HG02763 (cell line): ENCODE results near the gene GNB1L.

Source experiments
- ATAC-seq: cut with Tn5 transposase; IDR thresholded peaks from one replicate; pipeline ENCODE4 v1.9.1; 2021; ENCODE audit warnings: mild to moderate bottlenecking, moderate library complexity; ENCODE audit not compliant: unreplicated experiment

The GNB1L gene

GRCh38 chr22:19740586-19740985, 114.1 kb downstream of the GNB1L start:
- ATAC-seq: no peak

- no peak for ATAC-seq
These were observed 114.7 kb downstream of the GNB1L start for GRCh38 chr22:19739911-19740449.

- ATAC-seq: no peak
These were observed 115.2 kb downstream of the GNB1L start for GRCh38 chr22:19739448-19739895.

GRCh38 chr22:19738664-19739447, 115.8 kb downstream of the GNB1L start:
- ATAC-seq: no peak

- no peak for ATAC-seq
These were observed 116.6 kb downstream of the GNB1L start for GRCh38 chr22:19737846-19738663.

GRCh38 chr22:19735665-19736510, 118.8 kb downstream of the GNB1L start:
- ATAC-seq: no peak

DNA sequence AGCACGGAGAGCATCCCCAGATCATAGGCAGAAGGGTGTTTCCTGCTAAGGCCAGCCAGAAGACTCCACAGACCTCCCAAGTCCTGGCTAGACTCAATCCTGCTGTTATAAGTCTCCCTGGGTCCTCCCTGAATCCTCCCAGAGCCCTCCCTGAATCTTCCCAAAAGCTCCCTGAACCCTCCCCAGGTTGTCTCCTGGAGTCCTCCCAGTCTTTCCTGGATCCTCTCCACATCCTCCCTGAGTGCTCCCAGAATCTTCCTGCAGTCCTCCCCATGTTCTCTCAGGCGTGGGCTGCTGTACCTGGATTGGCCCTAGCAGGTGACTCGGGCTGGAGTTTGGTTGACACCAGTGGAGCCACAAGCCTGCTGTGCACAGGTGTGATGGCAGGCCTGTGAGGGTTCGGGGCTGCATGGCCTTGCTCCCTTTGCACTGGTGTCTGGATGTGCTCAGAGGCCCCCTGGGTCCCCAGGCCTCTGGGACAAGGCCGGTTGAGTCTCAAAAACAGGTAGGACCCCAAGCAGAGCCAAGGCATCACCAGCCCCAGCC, 119.8 kb downstream of the GNB1L start:
- ATAC-seq: no peak

DNA sequence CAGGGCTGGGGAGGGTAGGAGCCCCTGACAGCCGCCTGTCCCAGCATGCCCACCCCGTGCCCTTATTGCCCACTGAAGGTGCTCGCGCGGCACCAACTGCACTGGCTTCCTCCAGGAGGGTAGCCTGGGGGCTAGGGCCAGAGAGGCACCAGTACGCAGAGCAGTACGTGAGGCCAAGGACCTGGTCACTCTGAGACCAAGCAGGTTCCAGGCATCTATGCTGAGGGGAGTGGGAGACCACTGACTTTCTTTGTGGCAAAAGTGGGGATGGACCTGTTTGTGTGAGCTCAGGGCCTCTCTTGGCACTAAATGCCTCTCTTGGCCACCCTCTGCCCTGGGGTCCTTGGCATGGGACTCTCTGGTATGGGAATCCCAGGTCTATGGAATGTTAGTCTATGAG, 120.5 kb downstream of the GNB1L start:
- ATAC-seq: no peak

- ATAC-seq: no peak
These were observed 120.9 kb downstream of the GNB1L start for GRCh38 chr22:19733755-19734154.
